PFSK-1 (cell line): ENCODE results near the gene PLS1.

Experiments used
- FOXP2 ChIP-seq: optimal IDR thresholded peaks from 2 replicates; pipeline ENCODE3; 2011; ENCODE audit warnings: borderline replicate concordance, control low read depth, inconsistent platforms; ENCODE audit not compliant: insufficient read depth; ENCODE audit errors: extremely low read length, extremely low read depth
- POLR2AphosphoS5 ChIP-seq: IDR thresholded peaks from 2 replicates; pipeline ENCODE4 v1.6.1; 2012; ENCODE audit warnings: low read depth, mild to moderate bottlenecking, control low read depth, low read length, moderate library complexity
- REST ChIP-seq, 2 experiments: IDR thresholded peaks; 2 replicates each; pipeline versions ENCODE4 v1.6.1 to v1.8.0; 2011 to 2012; ENCODE audit warnings: low read depth in 2 of 2, low read length in 2 of 2, control low read depth in 1 of 2, inconsistent platforms in 1 of 2, mild to moderate bottlenecking in 1 of 2, moderate library complexity in 1 of 2; ENCODE audit not compliant: insufficient read depth in 1 of 2
- SIN3A ChIP-seq: IDR thresholded peaks from 2 replicates; pipeline ENCODE4 v1.6.1; 2012; ENCODE audit warnings: mild to moderate bottlenecking, low read length, moderate library complexity, borderline replicate concordance; ENCODE audit not compliant: insufficient read depth
- TAF1 ChIP-seq: IDR thresholded peaks from 2 replicates; pipeline ENCODE4 v1.6.1; 2012; ENCODE audit warnings: low read length, control low read depth, borderline replicate concordance; ENCODE audit not compliant: insufficient read depth

Gene PLS1

GRCh38 chr3:142596726-142597088, 514 bp downstream of the PLS1 start:
- TF ChIP-seq SIN3A (no peak), REST (IDR thresholded peaks at IDR 0.05; ENCODE audit: insufficient read depth in 1 of 2, low read depth in 2 of 2, low read length in 2 of 2) (no peak), FOXP2 (no peak), TAF1 (no peak), POLR2AphosphoS5 (no peak)

GRCh38 chr3:142597906-142598305, 1.7 kb downstream of the PLS1 start:
- TF ChIP-seq SIN3A (no peak), FOXP2 (no peak), TAF1 (no peak), REST (IDR thresholded peaks at IDR 0.05; ENCODE audit: insufficient read depth in 1 of 2, low read depth in 2 of 2, low read length in 2 of 2) (no peak), POLR2AphosphoS5 (no peak)

- TF ChIP-seq SIN3A: no peak
- no peak for TF ChIP-seq FOXP2
- no peak for TF ChIP-seq TAF1
- no peak for TF ChIP-seq POLR2AphosphoS5
- no peak for TF ChIP-seq REST (IDR thresholded peaks at IDR 0.05; ENCODE audit: insufficient read depth in 1 of 2, low read depth in 2 of 2, low read length in 2 of 2)
Observed at GRCh38 chr3:142601713-142602112, 5.5 kb downstream of the PLS1 start.

GRCh38 chr3:142602619-142603385, 6.6 kb downstream of the PLS1 start:
- TF ChIP-seq POLR2AphosphoS5: no peak
- TF ChIP-seq FOXP2: no peak
- no peak for TF ChIP-seq SIN3A
- no peak for TF ChIP-seq TAF1
- no peak for TF ChIP-seq REST (IDR thresholded peaks at IDR 0.05; ENCODE audit: insufficient read depth in 1 of 2, low read depth in 2 of 2, low read length in 2 of 2)

- TF ChIP-seq TAF1 (no peak), REST (IDR thresholded peaks at IDR 0.05; ENCODE audit: insufficient read depth in 1 of 2, low read depth in 2 of 2, low read length in 2 of 2) (no peak), FOXP2 (no peak), POLR2AphosphoS5 (no peak), SIN3A (no peak)
Observed at GRCh38 chr3:142604940-142605339, 8.7 kb downstream of the PLS1 start.
